Activated CD8-positive, alpha-beta memory T cell treated with anti-CD3 and anti-CD28 coated beads, Interleukin-2, amount 50 U/mL, for 1 hour (primary cell): ENCODE results near the gene OR13G1.
"Not testable (repeated sequence)": the region's sequence is repeated elsewhere in the genome, so short reads cannot be mapped to it uniquely, and the experiment has no call there.

Experiments
- DNase-seq: peaks from one replicate; pipeline ENCODE4 v3.0.0-alpha.2; 2020; ENCODE audit errors: extremely low read depth

Gene OR13G1, protein sequence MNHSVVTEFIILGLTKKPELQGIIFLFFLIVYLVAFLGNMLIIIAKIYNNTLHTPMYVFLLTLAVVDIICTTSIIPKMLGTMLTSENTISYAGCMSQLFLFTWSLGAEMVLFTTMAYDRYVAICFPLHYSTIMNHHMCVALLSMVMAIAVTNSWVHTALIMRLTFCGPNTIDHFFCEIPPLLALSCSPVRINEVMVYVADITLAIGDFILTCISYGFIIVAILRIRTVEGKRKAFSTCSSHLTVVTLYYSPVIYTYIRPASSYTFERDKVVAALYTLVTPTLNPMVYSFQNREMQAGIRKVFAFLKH

DNA sequence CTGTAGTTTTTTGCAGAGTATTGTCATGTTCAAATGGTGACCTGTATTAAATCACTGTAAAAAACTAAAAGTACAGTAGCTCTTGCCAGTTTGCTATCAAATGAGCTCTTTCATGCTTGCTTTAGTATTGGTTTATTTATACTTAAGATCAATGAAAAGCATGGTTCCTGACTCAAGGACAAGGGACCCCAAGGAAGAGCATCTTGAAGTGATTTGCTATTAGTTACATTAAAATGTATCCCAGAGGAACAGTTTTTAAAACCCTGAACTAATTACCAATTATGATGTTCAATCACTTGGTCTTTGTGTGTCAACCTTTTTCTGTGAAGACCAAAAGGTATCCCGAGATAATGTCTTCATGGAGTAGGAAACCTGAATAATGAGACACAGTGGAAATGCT is at the start of gene OR13G1:
OR13G1 (minus strand) TSS at position 101 of the 400 bp plus-strand sequence. CDS start 6,698 bp downstream, outside the sequence.
- no peak for DNase-seq

DNA sequence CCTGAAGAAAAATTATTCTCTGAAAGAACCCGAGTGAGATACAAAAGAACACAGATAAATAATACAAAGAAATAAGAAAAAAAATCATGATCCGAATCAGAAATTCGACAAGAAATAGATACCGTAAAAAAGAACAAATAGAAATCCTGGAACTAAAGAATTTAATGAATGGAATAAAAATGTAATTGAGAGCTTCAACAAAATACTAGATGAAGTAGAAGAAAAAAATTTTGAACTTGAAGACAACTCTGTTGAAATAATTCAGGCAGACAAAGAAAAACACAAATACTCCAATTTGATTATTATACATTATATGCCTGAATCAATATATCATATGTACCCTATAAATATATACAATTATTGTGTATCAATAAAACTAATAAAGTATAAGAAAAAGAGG is 41.7 kb upstream of the OR13G1 start:
- no peak for DNase-seq

DNA sequence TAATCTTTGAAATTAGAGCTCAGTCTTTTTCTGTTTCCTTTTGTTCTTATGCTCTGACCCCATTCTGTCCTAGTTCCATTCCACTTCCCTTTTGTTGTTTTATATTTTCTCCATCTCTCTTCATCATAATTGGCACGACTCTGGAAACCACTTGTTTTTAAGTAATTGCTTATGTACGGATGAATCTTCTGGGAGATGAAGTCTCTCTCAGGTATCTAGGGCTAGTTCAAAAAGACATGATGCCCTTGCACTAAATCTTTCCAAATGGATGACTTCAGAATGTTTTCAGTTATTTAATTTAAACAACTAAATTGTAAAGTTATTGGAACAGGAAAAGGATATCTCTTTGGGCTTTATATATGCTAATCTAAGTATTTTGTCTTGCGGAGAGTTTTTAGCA is 37.0 kb upstream of the OR13G1 start, which contains the start of gene OR6F1:
OR6F1 (minus strand) TSS at position 101 of the 400 bp plus-strand sequence. CDS start 3,891 bp downstream, outside the sequence.
- DNase-seq = no peak

DNA sequence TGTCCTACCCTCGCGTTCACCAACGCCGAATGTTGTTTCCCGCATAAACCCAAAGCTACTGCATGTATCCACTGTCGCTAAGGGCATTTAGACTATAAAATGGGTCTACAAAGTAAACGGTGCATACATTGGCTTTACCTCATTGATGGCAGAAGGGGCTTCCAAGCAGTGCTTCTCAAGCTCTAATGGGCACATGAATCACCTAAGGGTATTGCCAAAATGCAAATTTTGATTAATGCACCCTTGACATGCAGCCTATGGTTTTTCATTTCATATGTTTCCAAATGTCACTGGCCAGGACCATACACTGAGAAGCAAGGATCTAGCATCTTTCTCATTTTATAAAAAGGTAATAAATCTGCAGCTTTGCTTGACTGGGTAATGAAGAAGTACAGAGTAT is 34.2 kb upstream of the OR13G1 start:
- no peak for DNase-seq

DNA sequence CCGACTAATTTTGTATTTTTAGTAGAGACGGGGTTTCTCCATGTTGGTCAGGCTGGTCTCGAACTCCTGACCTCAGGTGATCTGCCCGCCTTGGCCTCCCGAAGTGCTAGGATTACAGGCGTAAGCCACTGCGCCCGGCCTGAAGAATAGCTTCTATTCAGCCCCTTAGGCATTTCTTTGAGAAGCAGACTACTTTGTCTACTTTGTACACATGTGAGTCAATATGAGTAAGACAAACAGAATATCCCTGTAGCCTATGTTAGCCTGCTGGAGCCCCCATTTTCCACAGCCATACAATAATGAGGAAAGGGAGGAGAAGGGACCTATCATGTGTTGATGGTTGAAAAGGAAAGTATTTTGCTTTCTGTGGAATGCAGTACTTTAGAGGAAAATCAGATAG is 31.1 kb upstream of the OR13G1 start:
- not testable (repeated sequence) for DNase-seq

DNA sequence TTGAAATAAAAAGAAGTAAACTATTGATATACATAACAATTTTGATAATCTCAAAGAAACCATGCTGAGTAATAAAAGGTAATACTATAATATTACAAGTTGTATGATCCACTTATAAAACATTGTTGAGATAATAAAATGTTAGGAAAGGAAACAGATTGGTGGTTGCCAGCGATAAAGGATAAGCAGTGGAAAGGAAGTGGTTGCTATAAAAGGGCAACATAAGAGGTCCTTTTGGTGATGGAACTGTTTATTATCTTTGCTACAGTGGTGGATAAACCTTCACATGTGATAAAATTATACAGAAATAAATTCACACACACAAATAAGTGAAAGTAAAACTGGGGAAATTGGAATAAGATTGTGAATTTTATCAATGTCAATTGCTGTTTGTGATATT is 21.8 kb upstream of the OR13G1 start:
- no peak for DNase-seq

DNA sequence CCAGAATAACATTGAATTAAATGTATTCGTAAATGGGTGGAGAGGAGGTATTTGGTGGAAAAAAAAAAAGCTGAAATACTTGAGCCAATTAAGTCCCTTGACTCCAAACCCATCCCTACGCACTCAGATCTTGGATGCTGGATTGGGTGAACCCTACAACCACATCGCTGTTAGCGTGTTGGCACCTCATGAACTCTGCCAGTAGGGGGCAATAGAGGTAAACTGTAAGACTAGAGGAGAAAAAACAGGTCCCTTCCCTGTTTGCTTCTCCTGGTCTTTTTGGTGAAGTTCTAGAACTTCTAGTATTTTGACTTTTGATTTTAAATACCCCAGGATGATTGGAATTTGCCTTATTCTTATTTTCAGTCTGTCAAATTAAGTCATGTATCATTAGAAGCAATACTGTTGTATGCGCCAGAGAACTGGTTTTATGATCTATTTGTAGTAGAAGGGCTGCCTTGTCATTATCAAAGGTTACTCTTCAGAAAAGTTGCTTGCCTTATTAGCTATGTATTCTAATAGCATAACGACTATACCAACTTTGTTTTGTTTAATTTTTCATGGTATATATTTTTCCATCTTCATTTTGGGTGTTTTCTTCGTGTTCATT is 1.9 kb upstream of the OR13G1 start:
- DNase-seq = no peak

DNA sequence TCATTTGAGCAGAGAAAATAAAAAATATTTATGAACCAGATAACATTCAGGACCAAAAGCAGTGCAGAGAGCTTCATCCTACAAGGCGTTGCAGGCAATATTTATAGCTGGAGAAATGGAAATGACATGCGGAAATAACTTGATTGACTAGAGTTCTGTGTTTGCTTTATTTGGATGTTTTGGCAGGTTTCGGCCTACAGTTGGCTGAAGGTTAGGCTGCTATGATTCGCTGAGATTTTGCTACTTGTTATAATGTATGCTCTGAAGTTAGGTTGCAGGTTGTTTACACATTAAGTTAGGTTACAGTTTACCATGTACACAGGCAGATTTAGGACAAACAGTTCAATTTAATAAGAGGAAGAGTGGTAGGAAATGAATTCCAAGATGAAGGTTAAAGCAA is 632 bp upstream of the OR13G1 start:
- DNase-seq = no peak

DNA sequence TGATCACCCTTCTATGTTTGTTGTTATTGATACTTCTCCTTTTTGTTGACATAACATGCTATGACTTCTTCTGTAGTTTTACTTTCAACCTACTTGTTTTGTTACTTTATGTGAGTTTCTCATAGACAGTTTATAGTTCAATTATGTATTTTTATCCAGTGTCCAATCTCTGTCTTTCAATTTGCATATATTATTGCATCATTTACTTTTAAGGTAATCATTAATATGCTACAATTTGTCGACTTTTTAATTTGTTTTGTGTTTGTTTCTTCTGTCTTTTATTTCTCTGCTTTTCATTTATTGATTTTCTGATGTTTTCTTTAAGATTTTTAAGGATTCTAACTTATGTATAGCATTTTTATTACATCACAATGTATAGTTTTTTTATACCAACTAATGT is 10.3 kb downstream of the OR13G1 start:
- no peak for DNase-seq

DNA sequence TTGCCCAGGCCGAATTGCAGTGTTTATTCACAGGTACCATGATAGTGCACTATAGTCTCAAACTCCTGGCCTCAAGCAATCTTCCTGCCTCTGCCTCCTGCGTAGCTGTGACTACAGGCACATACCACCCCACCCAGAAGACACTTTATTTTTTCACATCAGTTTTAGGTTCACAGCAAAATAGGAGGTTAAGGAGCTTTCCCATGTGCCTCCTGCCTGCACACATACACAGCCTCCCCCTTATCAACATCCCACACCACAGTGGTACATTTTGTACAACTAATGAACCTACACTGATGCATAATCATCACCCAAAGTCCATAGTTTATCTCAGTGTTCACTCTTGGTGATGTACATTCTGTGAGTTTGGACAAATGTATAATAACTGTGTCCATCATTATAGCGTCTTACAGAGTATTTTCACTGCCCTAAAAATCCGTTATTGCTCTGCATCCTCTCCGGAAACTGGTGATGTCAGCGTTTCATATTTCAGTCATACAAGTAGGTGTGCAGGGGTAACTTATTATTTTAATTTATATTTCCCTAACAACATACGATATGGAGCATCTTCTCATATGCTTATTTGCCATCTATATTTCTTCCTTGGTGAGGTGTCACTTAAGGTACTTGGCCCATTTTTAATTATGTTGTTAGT is 23.2 kb downstream of the OR13G1 start:
- no peak for DNase-seq

DNA sequence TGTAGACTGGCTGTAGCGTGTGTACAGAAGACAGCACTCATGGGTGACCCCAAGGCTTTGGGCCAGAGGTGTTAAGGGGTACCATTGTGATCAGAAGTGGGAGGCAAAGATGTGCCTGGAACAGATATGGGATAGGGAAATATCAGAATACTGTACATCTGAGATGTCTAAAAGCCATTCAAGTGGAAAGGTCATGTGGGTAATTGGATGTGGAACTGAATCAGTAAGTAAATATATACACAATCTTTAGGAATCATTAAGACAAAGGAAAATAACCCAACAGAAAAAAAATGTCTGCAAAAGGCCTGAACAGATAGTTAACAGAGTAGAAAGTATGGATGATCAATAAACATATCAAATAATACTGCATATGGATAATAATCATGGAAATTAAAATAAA is 26.5 kb downstream of the OR13G1 start:
- no peak for DNase-seq

DNA sequence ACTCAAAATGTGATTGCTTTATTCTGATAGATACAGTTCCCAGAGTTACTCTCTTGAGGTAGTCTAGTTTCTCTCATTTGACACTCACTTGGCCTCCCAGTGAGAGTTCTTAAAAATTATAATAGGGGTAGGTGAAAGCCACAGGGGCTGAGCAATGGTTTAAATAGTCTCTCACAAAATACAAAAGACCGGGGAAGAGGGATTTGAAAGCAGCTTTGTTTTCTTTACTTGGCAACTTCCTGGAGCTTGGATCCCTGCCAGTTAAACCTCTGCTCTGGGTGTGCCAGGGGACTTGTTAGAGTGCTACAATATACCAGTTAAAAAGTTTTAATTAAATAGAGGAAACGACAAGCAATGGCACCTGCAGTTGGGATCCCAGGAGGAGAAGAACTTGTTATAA is 31.7 kb downstream of the OR13G1 start:
- DNase-seq = no peak

DNA sequence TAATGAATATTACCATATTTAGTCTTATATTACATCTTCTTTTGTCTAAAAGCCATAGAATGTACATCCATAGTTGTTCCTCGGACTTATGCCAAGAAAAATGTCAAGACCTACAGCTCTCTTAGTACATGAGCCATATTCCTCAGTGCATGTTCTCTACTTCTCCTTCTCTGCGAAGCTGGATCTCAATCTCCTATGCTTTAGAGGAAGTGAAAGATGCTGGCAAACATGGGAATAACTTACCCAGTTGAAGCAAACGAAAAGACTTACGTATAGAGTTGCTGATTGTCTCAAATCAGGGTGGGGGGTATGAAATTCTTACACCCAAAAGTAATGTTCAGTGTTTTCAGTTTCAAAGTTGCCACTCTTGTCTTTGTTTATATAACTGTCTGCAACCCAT is 32.7 kb downstream of the OR13G1 start:
- no peak for DNase-seq

DNA sequence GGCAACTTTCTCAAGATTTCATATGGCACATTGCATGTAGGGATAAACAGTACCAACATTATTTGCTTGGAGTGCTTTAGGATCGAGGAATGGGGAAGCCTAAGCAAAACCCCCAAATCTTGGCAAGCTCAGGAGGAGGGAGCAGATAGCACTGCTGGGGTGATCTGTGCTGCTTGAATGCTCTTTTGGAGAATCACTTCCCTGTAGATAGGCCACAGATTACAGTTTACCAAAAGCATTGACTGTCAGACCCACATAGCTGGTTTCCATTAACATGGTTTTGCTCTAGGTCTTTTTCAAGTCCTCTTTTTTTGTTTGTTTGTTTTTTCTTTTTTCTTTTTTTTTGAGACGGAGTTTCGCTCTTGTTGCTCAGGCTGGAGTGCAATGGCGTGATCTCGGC is 36.8 kb downstream of the OR13G1 start:
- DNase-seq = no peak

DNA sequence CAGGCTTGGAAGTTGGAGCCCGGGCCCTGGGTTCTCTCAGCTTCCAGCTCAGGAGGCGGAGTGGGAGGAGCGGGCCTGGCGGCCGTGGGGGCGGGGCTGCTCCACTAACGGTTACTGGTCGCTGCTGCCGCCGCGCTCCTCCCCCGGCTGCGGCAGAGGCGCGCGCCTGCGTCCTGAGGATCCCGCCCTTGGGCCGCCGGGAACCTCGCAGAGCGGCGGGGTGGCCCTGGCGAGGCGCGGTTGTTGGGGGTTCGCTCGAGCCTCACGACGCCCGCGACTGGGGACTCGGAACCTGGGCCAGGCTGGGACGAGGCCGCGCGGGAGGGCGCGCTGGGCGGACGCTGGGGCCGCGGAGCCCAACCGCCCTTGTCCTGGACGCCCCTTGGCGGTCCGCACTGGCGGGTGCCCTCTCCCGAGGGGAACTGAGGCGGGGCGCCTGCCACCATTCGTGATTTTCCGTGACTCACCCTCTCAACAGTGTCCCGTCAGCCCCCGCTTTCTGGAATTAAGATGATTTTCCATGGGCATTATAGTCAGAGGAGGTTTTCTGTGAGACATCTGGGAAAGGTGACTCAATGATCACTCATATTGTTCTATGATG is 40.1 kb downstream of the OR13G1 start:
- no peak for DNase-seq

DNA sequence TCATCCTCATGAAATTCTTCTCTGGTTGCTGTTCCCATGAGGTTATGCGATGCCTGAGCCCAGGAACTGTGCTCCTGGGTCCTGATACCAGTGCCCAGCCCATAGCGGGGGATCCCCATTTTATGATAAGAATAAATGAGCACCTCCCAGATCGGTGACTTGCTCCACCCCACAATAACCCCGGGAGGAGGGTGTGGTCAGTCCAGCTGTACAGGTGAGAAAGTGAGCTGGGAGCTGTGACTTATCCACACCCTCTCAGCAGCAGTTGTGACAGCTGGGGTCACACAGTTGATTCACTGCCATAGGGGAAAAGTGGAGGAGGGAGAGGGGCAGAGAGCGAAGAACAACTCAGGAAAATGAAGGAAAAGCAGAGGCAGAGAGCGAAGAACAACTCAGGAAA is 40.8 kb downstream of the OR13G1 start:
- no peak for DNase-seq

DNA sequence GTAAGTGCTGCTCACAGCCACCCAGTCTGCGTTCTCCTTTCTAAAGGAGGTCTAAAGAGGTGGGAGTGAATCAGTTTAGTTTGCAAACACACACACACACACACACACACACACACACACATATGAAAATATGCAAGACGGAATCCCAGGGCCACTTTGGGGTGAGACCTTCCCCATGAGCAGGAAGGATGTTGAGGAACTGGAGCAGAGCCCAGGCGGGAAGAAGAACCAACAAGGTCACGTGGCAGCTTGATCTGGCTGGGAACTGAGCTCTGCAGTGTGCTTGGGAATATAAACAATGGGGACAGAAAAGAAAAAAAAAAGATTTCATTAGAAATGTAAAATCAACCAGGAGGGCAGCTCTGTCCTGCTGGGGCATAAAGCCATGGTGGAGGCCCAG is 41.5 kb downstream of the OR13G1 start:
- no peak for DNase-seq

DNA sequence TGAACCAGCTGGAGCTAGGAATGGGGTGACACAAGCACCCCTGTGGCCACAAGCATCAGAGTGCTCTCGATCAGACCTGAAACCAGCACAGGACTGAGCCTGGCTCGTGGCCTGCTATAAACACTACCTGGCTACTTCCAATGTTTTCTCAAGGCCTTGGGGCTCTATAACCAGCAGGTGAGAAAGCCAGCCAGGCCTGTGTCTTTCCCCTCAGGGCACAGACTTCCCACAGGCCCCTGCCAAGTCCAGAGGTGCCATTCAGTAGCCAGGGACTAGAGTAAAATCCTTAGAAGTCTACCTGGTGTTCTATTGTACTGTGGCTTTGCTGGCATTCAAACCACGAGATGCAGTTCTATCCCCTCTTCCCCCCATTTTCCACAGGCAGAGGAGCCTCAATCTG is 51.6 kb downstream of the OR13G1 start:
- DNase-seq = no peak
